HepG2 (cell line): ENCODE data around the gene BHLHE23. TPM values are rescaled to one million over a fixed set of nuclear protein-coding genes. Genes with fewer than 3 reads are reported as not detected.

Source experiments
- ATAC-seq: fragments of 200-7000 bp; cut with Tn5 transposase; 3 replicates; pipeline ENCODE4 v1.9.1; 2020; ENCODE audit warnings: mild to moderate bottlenecking, moderate library complexity
- Bru-seq: library from RNA; stranded (reverse); fragments of 400-500 nt; gene quantifications from one replicate; lab custom pipeline; 2021; lab: Mats Ljungman, UMichigan
- BruChase-seq, 2 experiments: library from RNA; stranded (reverse); fragments of 400-500 nt; gene quantifications; one replicate each; lab custom pipeline; 2021; lab: Mats Ljungman, UMichigan
- BruUV-seq: library from RNA; stranded (reverse); fragments of 400-500 nt; replicated peaks from 2 replicates; lab custom pipeline; 2021; lab: Mats Ljungman, UMichigan
- CTCF ChIA-PET: fragments of 300-600 bp; formaldehyde crosslinking; extraction: SDS; loops from one replicate; lab custom pipeline; 2021; ENCODE audit warnings: low total read pairs, inconsistent platforms, low intra/inter-chr PET ratio; lab: Yijun Ruan, JAX
- POLR2A ChIA-PET: fragments of 350-600 bp; sonication (Branson Sonifier 250); formaldehyde crosslinking; loops from one replicate; lab custom pipeline; 2020; ENCODE audit warnings: antibody characterized with exemption, inconsistent platforms; lab: Yijun Ruan, JAX
- DNase-seq: peaks from one replicate; pipeline ENCODE4 v3.0.0-alpha.2; 2015; ENCODE audit warnings: low spot score
- FAIRE-seq: peaks from 3 replicates; lab custom pipeline; 2011; peaks lifted over from hg19 to GRCh38; lab: Jason Lieb, UNC
- H2AFZ ChIP-seq: one replicate; pipeline ENCODE4 v1.6.1; 2011; ENCODE audit warnings: low read length, inconsistent platforms
- H3K27ac ChIP-seq: fragments of 300-600 bp; 3 replicates; pipeline ENCODE4 v1.8.0; 2011; ENCODE audit warnings: mixed run types, mild to moderate bottlenecking, mixed read lengths, low read length, inconsistent platforms; ENCODE audit not compliant: insufficient read depth; ENCODE audit errors: extremely low read length
- H3K27me3 ChIP-seq, 2 experiments: fragments of 200-600 bp in 1 of 2; 2 replicates in 1 of 2; 3 replicates in 1 of 2; pipeline versions ENCODE4 v1.6.0 to v1.8.0; 2011; ENCODE audit warnings: low read length in 2 of 2, mild to moderate bottlenecking in 2 of 2, moderate library complexity in 2 of 2, inconsistent platforms in 1 of 2; ENCODE audit not compliant: insufficient read depth in 2 of 2, control insufficient read depth in 1 of 2
- H3K36me3 ChIP-seq, 2 experiments: fragments of 200-600 bp in 1 of 2; replicated peaks in 1 of 2; 2 replicates in 1 of 2; 3 replicates in 1 of 2; pipeline versions ENCODE4 v1.5.1 to v1.8.0; 2011; ENCODE audit warnings: low read length in 2 of 2, inconsistent platforms in 1 of 2; ENCODE audit not compliant: insufficient read depth in 2 of 2, control insufficient read depth in 1 of 2
- H3K4me1 ChIP-seq: 2 replicates; pipeline ENCODE4 v1.5.1; 2012; ENCODE audit warnings: low read length, inconsistent platforms; ENCODE audit not compliant: insufficient read depth
- H3K4me2 ChIP-seq: 2 replicates; pipeline ENCODE4 v1.6.0; 2011; ENCODE audit warnings: low read depth, low read length, inconsistent platforms
- H3K4me3 ChIP-seq, 3 experiments: fragments of 200-600 bp in 1 of 3; sonication (generic), shearing (Covaris generic) in 1 of 3; replicated peaks in 1 of 3; 2 replicates each; pipeline ENCODE4 v1.5.1; 2011 to 2016; ENCODE audit warnings: low read length in 3 of 3, inconsistent platforms in 2 of 3, low read depth in 2 of 3, mild to moderate bottlenecking in 2 of 3, control low read depth in 1 of 3, mixed read lengths in 1 of 3; ENCODE audit not compliant: insufficient read depth in 1 of 3
- H3K79me2 ChIP-seq: one replicate; pipeline ENCODE4 v1.6.1; 2011; ENCODE audit warnings: low read length, inconsistent platforms; ENCODE audit not compliant: insufficient read depth
- H3K9ac ChIP-seq: 2 replicates; pipeline ENCODE4 v1.6.0; 2011; ENCODE audit warnings: mild to moderate bottlenecking, low read depth, low read length, inconsistent platforms; ENCODE audit not compliant: insufficient read depth
- H3K9me3 ChIP-seq: 2 replicates; pipeline ENCODE4 v1.5.1; 2012; ENCODE audit warnings: mild to moderate bottlenecking, low read length
- H4K20me1 ChIP-seq: 2 replicates; pipeline ENCODE4 v1.6.0; 2011; ENCODE audit warnings: inconsistent platforms, mild to moderate bottlenecking, low read length, moderate library complexity; ENCODE audit not compliant: insufficient read depth
- CC2D1A ChIP-seq: sonication (generic); formaldehyde crosslinking; IDR thresholded peaks from 2 replicates; pipeline ENCODE4 v1.8.1; 2023; ENCODE audit warnings: mild to moderate bottlenecking, missing genetic modification reagents
- EZH2 ChIP-seq: conservative IDR thresholded peaks from 2 replicates; pipeline ENCODE4 v1.6.1; 2012; ENCODE audit warnings: mild to moderate bottlenecking, low read depth, low read length, moderate library complexity
- KDM5B ChIP-seq: sonication (generic); formaldehyde crosslinking; IDR thresholded peaks from 2 replicates; pipeline ENCODE4 v1.4.0; 2020; ENCODE audit warnings: missing genetic modification reagents, mild to moderate bottlenecking, borderline replicate concordance
- KLF9 ChIP-seq: IDR thresholded peaks from 2 replicates; pipeline ENCODE4 v1.6.1; 2016; ENCODE audit warnings: low read depth
- MEIS1 ChIP-seq: sonication (generic); formaldehyde crosslinking; IDR thresholded peaks from 2 replicates; pipeline ENCODE4 v1.9.0; 2021; ENCODE audit warnings: mild to moderate bottlenecking, missing genetic modification reagents, moderate library complexity, borderline replicate concordance
- MYC ChIP-seq: sonication (generic); formaldehyde crosslinking; IDR thresholded peaks from 2 replicates; pipeline ENCODE4 v1.9.0; 2021; ENCODE audit warnings: missing genetic modification reagents, borderline replicate concordance
- SYNCRIP ChIP-seq: fragments of 200-400 bp; formaldehyde crosslinking; IDR thresholded peaks from 2 replicates; pipeline ENCODE4 v1.6.1; 2018; ENCODE audit warnings: mild to moderate bottlenecking, low read depth, low read length; ENCODE audit not compliant: insufficient read depth
- ZNF230 ChIP-seq: sonication (generic); formaldehyde crosslinking; IDR thresholded peaks from 2 replicates; pipeline ENCODE4 v1.4.0; 2020; ENCODE audit warnings: mild to moderate bottlenecking, missing genetic modification reagents
- ZNF484 ChIP-seq: sonication (generic); formaldehyde crosslinking; IDR thresholded peaks from 2 replicates; pipeline ENCODE4 v1.5.1; 2020; ENCODE audit warnings: mild to moderate bottlenecking, low read depth, missing genetic modification reagents, borderline replicate concordance
- ZNF552 ChIP-seq: sonication (generic); formaldehyde crosslinking; IDR thresholded peaks from 2 replicates; pipeline ENCODE4 v1.9.0; 2022; ENCODE audit warnings: missing genetic modification reagents, mild to moderate bottlenecking, borderline replicate concordance
- WGBS: methylation state at CpG from one replicate; pipeline ENCODE4 v1.1.6; 2017; ENCODE audit warnings: low lambda C conversion rate; 5-methylcytosine and 5-hydroxymethylcytosine counted together
- in situ Hi-C: cut with HindIII; loops from 2 replicates; pipeline ENCODE4 v1.10.0; 2017; ENCODE audit warnings: low pct_unique_long_range_greater_than_20kb; ENCODE audit not compliant: extremely low pct_ligation_motif_present
- intact Hi-C: fragments of 100-400 bp; cut with micrococcal nuclease; formaldehyde crosslinking; loops from one replicate; pipeline ENCODE4 v1.10.0; 2022; ENCODE audit not compliant: unreplicated experiment
- long read RNA-seq, 2 experiments: library from RNA in 1 of 2; library from polyadenylated mRNA in 1 of 2; stranded (forward) in 1 of 2; unstranded in 1 of 2; transcript quantifications; one replicate each; pipeline ENCODE4 v2.0.0, GENCODE V29; 2019 to 2022
- polyA minus RNA-seq, 3 experiments: library from RNA; depleted of rRNA, polyadenylated mRNA; stranded (reverse); fragments of >200 nt; gene quantifications; 2 replicates each; pipeline ENCODE4 v1.2.3, GENCODE V29; 2011; ENCODE audit warnings: low replicate concordance in 1 of 3
- polyA plus RNA-seq, 8 experiments: library from polyadenylated mRNA; depleted of rRNA in 3 of 8; stranded (reverse) in 7 of 8; unstranded in 1 of 8; fragments of >200 nt; fragmentation: Illumina TruSeq in 4 of 8; extraction: Trizol in 4 of 8; gene quantifications; 2 replicates each; pipeline versions ENCODE4 v1.2.1 to v1.2.3, GENCODE V29; 2011 to 2016; ENCODE audit warnings: low read depth in 4 of 8, missing spikeins in 1 of 8, mixed read lengths in 1 of 8; ENCODE audit not compliant: insufficient read depth in 1 of 8
- total RNA-seq, 5 experiments: library from RNA; depleted of rRNA; stranded (reverse); fragments of >200 nt; fragmentation: Illumina TruSeq; extraction: Trizol; gene quantifications; 2 replicates each; pipeline ENCODE4 v1.2.3, GENCODE V29; 2016; ENCODE audit warnings: low read depth in 1 of 5
- TF ChIP-seq, protein P1 (sequence below): sonication (generic); formaldehyde crosslinking; IDR thresholded peaks from 2 replicates; pipeline ENCODE4 v1.4.0; 2020; ENCODE audit warnings: missing genetic modification reagents
- TF ChIP-seq, protein P2 (sequence below): IDR thresholded peaks from 2 replicates; pipeline ENCODE4 v1.6.1; 2016; ENCODE audit warnings: control low read depth
- TF ChIP-seq, protein P3 (sequence below): sonication (generic); formaldehyde crosslinking; IDR thresholded peaks from 2 replicates; pipeline ENCODE4 v1.4.0; 2020; ENCODE audit warnings: missing genetic modification reagents, mild to moderate bottlenecking, borderline replicate concordance
- TF ChIP-seq, protein P4 (sequence below): sonication (generic); formaldehyde crosslinking; IDR thresholded peaks from 2 replicates; pipeline ENCODE4 v1.4.0; 2020; ENCODE audit warnings: mild to moderate bottlenecking, missing genetic modification reagents
- TF ChIP-seq, protein P5 (sequence below): IDR thresholded peaks from 2 replicates; pipeline ENCODE4 v1.6.1; 2012; ENCODE audit warnings: inconsistent platforms

The BHLHE23 gene
- total RNA-seq (2016; rRNA removed; fragmentation: Illumina TruSeq; extraction: Trizol) (not detected in 2 replicates), polyA plus RNA-seq (2011; rRNA removed) (not detected in 2 replicates), polyA minus RNA-seq (2011; rRNA and poly(A)+ RNA removed; ENCODE audit: low replicate concordance) (not detected in 2 replicates), Bru-seq, nascent RNA (not detected), BruChase-seq, experiment 1, labeled RNA remaining after a 6-hour chase (not detected), BruChase-seq, experiment 2, labeled RNA remaining after a 2-hour chase (not detected)
- not detected in 2 replicates for total RNA-seq (2016; cell fraction: cytosol; rRNA removed; fragmentation: Illumina TruSeq; extraction: Trizol; ENCODE audit: low read depth)
- not detected in 2 replicates for total RNA-seq (2016; cell fraction: insoluble cytoplasmic fraction; rRNA removed; fragmentation: Illumina TruSeq; extraction: Trizol)
- not detected in 2 replicates for total RNA-seq (2016; cell fraction: membrane; rRNA removed; fragmentation: Illumina TruSeq; extraction: Trizol)
- total RNA-seq (2016; cell fraction: nucleus; rRNA removed; fragmentation: Illumina TruSeq; extraction: Trizol), result not detected in 2 replicates
- polyA plus RNA-seq (2011; cell fraction: cytosol; rRNA removed), result not detected in 2 replicates
- not detected in 2 replicates for polyA plus RNA-seq (2011; cell fraction: nucleus; rRNA removed)
- not detected in 2 replicates for polyA plus RNA-seq (2012)
- not detected in 2 replicates for polyA plus RNA-seq (2016; cell fraction: cytosol; fragmentation: Illumina TruSeq; extraction: Trizol; ENCODE audit: low read depth)
- polyA plus RNA-seq (2016; cell fraction: insoluble cytoplasmic fraction; fragmentation: Illumina TruSeq; extraction: Trizol; ENCODE audit: low read depth), result not detected in 2 replicates
- polyA plus RNA-seq (2016; cell fraction: membrane; fragmentation: Illumina TruSeq; extraction: Trizol; ENCODE audit: low read depth), result not detected in 2 replicates
- polyA plus RNA-seq (2016; cell fraction: nucleus; fragmentation: Illumina TruSeq; extraction: Trizol; ENCODE audit: insufficient read depth, low read depth), result not detected in 2 replicates
- not detected in 2 replicates for polyA minus RNA-seq (2011; cell fraction: cytosol; rRNA and poly(A)+ RNA removed)
- polyA minus RNA-seq (2011; cell fraction: nucleus; rRNA and poly(A)+ RNA removed), result not detected in 2 replicates
- long read RNA-seq, experiment 1, result 0 reads
- long read RNA-seq, experiment 2, result 0 reads

DNA sequence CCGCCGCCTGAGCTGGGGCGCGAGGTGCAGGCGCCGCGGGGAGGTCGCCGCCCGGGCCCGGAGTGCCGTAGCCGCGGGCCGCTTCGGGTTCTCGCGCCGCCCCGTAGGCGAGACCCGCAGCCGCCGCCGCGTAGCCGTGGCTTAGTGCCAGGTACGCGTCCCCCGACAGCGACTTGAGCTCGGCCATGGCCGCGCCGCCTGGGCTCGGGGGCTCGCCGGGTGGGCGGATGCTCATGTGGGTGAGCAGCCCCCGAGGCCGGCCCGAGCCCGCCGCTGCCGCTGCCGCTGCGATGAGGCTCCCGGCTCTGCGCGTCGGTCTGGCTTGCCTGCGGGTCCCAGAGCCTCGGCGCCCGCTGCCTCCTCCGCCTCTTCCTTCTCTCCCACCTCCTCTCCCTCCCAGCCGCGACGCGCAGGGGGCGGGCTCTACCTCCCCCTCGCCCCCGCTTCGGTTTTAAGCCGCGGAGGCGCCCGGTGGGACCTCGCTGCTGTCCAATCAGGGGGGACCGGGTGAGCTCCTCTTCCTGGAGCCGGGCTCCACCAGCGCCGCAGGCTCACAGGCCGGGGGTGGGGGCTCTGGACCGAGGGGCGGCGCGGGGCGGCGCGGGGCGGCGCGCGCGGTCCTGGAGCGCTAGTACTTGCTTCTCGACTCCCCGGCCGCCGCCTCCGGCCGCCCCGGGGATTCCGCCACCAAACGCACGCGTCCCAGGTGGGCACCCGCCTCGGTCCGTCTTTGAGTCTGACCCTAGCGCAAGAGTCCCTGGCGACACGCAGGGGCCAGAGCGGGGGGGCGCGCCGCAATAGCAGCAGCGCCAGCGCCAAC lies at the start of gene BHLHE23:
Gene BHLHE23, minus strand, starts transcription at position 425 of the 820 bp plus-strand sequence. Its CDS starts 190 bp downstream, at position 235.
- ChIA-PET CTCF (no interaction called here), POLR2A (no interaction called here)
- BruUV-seq, result no TSS peak
- DNase-seq (no peak), FAIRE-seq (no peak), ATAC-seq (no peak)
- H3K9ac ChIP-seq, result no peak within 1 kb of the TSS
- no peak within 1 kb of the TSS for H3K27ac ChIP-seq
- H3K27me3 ChIP-seq, result peaks cover 32 to 94% of the 10 kb centered on the region in 2 experiments
- 21% methylated on average over 71 of the region's 110 CpGs for WGBS
- in situ Hi-C loops, result no loop called here
- peaks cover 5% of the 10 kb centered on the region; the same call in 1 of the 2 replicates for H4K20me1 ChIP-seq
- no peaks in the 10 kb centered on the region for H3K79me2 ChIP-seq
- H3K4me2 ChIP-seq, result no peak within 1 kb of the TSS
- no peak within 1 kb of the TSS; a peak in 1 of 6 replicates for H3K4me3 ChIP-seq
- intact Hi-C loops, result no loop called here
- no peaks in the 10 kb centered on the region for H3K36me3 ChIP-seq
- H3K9me3 ChIP-seq, result no peaks in the 10 kb centered on the region
- peaks cover 20% of the 10 kb centered on the region for H3K4me1 ChIP-seq
- no peak within 1 kb of the TSS for H2AFZ ChIP-seq
- TF ChIP-seq, protein P1, sequence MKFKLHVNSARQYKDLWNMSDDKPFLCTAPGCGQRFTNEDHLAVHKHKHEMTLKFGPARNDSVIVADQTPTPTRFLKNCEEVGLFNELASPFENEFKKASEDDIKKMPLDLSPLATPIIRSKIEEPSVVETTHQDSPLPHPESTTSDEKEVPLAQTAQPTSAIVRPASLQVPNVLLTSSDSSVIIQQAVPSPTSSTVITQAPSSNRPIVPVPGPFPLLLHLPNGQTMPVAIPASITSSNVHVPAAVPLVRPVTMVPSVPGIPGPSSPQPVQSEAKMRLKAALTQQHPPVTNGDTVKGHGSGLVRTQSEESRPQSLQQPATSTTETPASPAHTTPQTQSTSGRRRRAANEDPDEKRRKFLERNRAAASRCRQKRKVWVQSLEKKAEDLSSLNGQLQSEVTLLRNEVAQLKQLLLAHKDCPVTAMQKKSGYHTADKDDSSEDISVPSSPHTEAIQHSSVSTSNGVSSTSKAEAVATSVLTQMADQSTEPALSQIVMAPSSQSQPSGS (CRISPR knock-in tag), result no peak
- no peak for TF ChIP-seq ZNF552
- TF ChIP-seq, protein P2, sequence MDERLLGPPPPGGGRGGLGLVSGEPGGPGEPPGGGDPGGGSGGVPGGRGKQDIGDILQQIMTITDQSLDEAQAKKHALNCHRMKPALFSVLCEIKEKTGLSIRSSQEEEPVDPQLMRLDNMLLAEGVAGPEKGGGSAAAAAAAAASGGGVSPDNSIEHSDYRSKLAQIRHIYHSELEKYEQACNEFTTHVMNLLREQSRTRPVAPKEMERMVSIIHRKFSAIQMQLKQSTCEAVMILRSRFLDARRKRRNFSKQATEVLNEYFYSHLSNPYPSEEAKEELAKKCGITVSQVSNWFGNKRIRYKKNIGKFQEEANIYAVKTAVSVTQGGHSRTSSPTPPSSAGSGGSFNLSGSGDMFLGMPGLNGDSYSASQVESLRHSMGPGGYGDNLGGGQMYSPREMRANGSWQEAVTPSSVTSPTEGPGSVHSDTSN, result no peak
- TF ChIP-seq, protein P3, sequence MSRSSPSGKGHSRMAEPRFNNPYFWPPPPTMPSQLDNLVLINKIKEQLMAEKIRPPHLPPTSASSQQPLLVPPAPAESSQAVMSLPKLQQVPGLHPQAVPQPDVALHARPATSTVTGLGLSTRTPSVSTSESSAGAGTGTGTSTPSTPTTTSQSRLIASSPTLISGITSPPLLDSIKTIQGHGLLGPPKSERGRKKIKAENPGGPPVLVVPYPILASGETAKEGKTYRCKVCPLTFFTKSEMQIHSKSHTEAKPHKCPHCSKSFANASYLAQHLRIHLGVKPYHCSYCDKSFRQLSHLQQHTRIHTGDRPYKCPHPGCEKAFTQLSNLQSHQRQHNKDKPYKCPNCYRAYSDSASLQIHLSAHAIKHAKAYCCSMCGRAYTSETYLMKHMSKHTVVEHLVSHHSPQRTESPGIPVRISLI, result no peak
- TF ChIP-seq, protein P4, sequence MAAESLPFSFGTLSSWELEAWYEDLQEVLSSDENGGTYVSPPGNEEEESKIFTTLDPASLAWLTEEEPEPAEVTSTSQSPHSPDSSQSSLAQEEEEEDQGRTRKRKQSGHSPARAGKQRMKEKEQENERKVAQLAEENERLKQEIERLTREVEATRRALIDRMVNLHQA (CRISPR knock-in tag), result no peak
- TF ChIP-seq KDM5B (CRISPR knock-in tag), result no peak
- TF ChIP-seq CC2D1A (CRISPR knock-in tag), result no peak
- TF ChIP-seq, protein P5, sequence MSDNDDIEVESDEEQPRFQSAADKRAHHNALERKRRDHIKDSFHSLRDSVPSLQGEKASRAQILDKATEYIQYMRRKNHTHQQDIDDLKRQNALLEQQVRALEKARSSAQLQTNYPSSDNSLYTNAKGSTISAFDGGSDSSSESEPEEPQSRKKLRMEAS, result no peak
- TF ChIP-seq MYC, result 0 out of 2 replicates have a peak, but pooled peaks have one; percentile 15
- no peak for TF ChIP-seq ZNF484 (CRISPR knock-in tag)
- no peak for TF ChIP-seq ZNF230
- TF ChIP-seq EZH2, result 0 out of 2 replicates have a peak, but pooled peaks have one; percentile 62
- TF ChIP-seq SYNCRIP, result no peak
- no peak for TF ChIP-seq KLF9 (CRISPR knock-in tag)
- TF ChIP-seq MEIS1, result no peak
